ENCODE measurements around the gene STRN3.
"Not testable (repeated sequence)": the region's sequence is repeated elsewhere in the genome, so short reads cannot be mapped to it uniquely, and the experiment has no call there.

The STRN3 gene

GRCh38 chr14:30907659-30908057 lies 118.5 kb downstream of the STRN3 start:
- H3K4me3 ChIP-seq (IDR thresholded peaks at IDR 0.05; ENCODE audit: insufficient read depth, low read depth, low read length) = no peak overlapping the region
- TF ChIP-seq, protein P1, sequence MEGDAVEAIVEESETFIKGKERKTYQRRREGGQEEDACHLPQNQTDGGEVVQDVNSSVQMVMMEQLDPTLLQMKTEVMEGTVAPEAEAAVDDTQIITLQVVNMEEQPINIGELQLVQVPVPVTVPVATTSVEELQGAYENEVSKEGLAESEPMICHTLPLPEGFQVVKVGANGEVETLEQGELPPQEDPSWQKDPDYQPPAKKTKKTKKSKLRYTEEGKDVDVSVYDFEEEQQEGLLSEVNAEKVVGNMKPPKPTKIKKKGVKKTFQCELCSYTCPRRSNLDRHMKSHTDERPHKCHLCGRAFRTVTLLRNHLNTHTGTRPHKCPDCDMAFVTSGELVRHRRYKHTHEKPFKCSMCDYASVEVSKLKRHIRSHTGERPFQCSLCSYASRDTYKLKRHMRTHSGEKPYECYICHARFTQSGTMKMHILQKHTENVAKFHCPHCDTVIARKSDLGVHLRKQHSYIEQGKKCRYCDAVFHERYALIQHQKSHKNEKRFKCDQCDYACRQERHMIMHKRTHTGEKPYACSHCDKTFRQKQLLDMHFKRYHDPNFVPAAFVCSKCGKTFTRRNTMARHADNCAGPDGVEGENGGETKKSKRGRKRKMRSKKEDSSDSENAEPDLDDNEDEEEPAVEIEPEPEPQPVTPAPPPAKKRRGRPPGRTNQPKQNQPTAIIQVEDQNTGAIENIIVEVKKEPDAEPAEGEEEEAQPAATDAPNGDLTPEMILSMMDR (conservative IDR thresholded peaks at IDR 0.05; ENCODE audit: low read depth, low read length) = no peak
- H3K27me3 ChIP-seq (ENCODE audit: insufficient read depth, low read depth) = no peaks in the 10 kb centered on the region
- H2AFZ ChIP-seq (ENCODE audit: low read depth) = no peak overlapping the region
- H3K27ac ChIP-seq = no peak overlapping the region
- no peaks in the 10 kb centered on the region for H3K79me2 ChIP-seq (ENCODE audit: insufficient read depth, low read depth)
- H3K36me3 ChIP-seq (ENCODE audit: insufficient read depth) = no peaks in the 10 kb centered on the region
- H3K9ac ChIP-seq = no peak overlapping the region
- no peak overlapping the region for H3K4me2 ChIP-seq
- no peaks in the 10 kb centered on the region for H3K4me1 ChIP-seq (ENCODE audit: low read depth, poor library complexity, severe bottlenecking)
- H4K20me1 ChIP-seq (ENCODE audit: insufficient read depth) = no peaks in the 10 kb centered on the region

- no peak overlapping the region for H3K4me2 ChIP-seq
- H3K27ac ChIP-seq = no peak overlapping the region
- no peak overlapping the region for H2AFZ ChIP-seq (ENCODE audit: low read depth)
- no peak overlapping the region for H3K4me3 ChIP-seq (IDR thresholded peaks at IDR 0.05; ENCODE audit: insufficient read depth, low read depth, low read length)
- H4K20me1 ChIP-seq (ENCODE audit: insufficient read depth) = no peaks in the 10 kb centered on the region
- no peaks in the 10 kb centered on the region for H3K79me2 ChIP-seq (ENCODE audit: insufficient read depth, low read depth)
- no peaks in the 10 kb centered on the region for H3K27me3 ChIP-seq (ENCODE audit: insufficient read depth, low read depth)
- TF ChIP-seq, protein P1 (conservative IDR thresholded peaks at IDR 0.05; ENCODE audit: low read depth, low read length) = no peak; the same call in 1 of the 2 replicates
- no peaks in the 10 kb centered on the region for H3K36me3 ChIP-seq (ENCODE audit: insufficient read depth)
- no peaks in the 10 kb centered on the region for H3K4me1 ChIP-seq (ENCODE audit: low read depth, poor library complexity, severe bottlenecking)
- no peak overlapping the region for H3K9ac ChIP-seq
Observed at GRCh38 chr14:30906752-30907658, 119.2 kb downstream of the STRN3 start.

DNA sequence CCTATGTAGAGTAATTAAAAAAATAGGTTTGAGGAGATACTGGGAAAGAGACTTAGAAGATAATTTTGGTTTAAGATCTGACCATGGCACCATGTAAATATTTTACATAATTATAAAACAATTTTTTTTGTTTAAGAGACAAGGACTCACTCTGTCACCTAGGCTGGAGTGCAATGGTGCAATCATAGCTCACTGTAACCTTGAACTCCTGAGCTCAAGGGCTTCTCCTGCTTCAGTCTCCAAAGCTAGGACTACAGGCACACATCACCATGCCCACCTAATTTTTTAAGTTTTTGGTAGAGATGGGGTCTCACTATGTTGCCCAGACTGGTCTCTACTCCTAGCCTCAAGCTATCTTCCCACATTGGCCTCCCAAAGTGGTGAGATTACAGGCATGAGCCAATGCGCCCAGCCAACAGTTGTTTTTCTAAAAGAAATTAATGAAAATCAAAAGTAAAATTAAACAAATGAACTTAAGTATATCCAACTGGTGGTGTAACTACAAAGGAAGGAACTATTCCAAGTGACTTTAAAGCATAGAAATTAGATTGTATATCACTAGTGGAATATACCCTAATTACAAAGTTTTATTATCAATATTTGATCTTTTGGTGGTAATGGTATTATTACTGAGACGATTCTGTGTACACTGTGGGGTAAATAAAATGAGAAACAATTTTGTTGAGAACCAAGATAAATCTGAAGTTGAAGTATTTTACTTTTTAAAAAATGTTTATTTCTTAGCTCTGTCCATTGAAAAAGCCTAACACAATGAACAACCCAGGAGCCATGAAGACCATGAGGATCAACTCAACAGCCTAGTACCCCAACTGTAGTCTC lies 122.7 kb downstream of the STRN3 start:
- Histone ChIP-seq H3K4me3 (IDR thresholded peaks at IDR 0.05; ENCODE audit: insufficient read depth, low read depth, low read length) (no peak overlapping the region), H4K20me1 (ENCODE audit: insufficient read depth) (no peaks in the 10 kb centered on the region), H3K27me3 (ENCODE audit: insufficient read depth, low read depth) (no peaks in the 10 kb centered on the region), H3K27ac (no peak overlapping the region), H3K4me1 (ENCODE audit: low read depth, poor library complexity, severe bottlenecking) (no peaks in the 10 kb centered on the region), H3K79me2 (ENCODE audit: insufficient read depth, low read depth) (no peaks in the 10 kb centered on the region), H3K36me3 (ENCODE audit: insufficient read depth) (no peaks in the 10 kb centered on the region), H3K4me2 (no peak overlapping the region), H2AFZ (ENCODE audit: low read depth) (no peak overlapping the region), H3K9ac (no peak overlapping the region)
- TF ChIP-seq, protein P1 (conservative IDR thresholded peaks at IDR 0.05; ENCODE audit: low read depth, low read length) = no peak

DNA sequence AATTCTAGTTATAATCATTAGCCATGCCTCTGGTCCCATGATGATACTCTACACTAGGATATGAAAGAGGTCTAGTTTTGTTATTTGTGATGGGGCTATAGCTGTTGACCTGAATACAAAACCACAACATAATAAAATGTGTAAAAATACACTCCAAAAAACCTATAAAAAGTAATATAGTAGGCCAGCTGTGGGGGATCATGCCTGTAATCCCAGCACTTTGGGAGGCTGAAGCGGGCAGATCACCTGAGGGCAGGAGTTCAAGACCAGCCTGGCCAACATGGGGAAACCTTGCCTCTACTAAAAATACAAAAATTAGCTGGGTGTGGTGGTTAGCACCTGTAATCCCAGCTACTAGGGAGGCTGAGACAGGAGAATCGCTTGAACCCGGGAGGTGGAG lies 129.1 kb downstream of the STRN3 start:
- H3K9ac ChIP-seq; H3K27me3 ChIP-seq (ENCODE audit: insufficient read depth, low read depth); H2AFZ ChIP-seq (ENCODE audit: low read depth); H3K4me2 ChIP-seq; H3K27ac ChIP-seq; H3K4me1 ChIP-seq (ENCODE audit: low read depth, poor library complexity, severe bottlenecking); H3K36me3 ChIP-seq (ENCODE audit: insufficient read depth); H3K79me2 ChIP-seq (ENCODE audit: insufficient read depth, low read depth); H4K20me1 ChIP-seq (ENCODE audit: insufficient read depth); H3K4me3 ChIP-seq (IDR thresholded peaks at IDR 0.05; ENCODE audit: insufficient read depth, low read depth, low read length): not testable (repeated sequence)
